Liver (tissue), 3 donors: Measurements from ENCODE around the gene PTPRN2.

Experiments used
- ATF3 ChIP-seq: IDR thresholded peaks from 2 replicates; pipeline ENCODE4 v1.6.1; 2016; ENCODE audit warnings: antibody characterized with exemption
- EGR1 ChIP-seq, 2 donors: IDR thresholded peaks; 2 replicates each; pipeline ENCODE4 v1.6.1; 2016 to 2018; ENCODE audit warnings: antibody characterized with exemption in 2 of 2, low read depth in 2 of 2
- FOXA1 ChIP-seq: IDR thresholded peaks from 2 replicates; pipeline ENCODE4 v1.6.1; 2016; ENCODE audit warnings: antibody characterized with exemption
- HNF4A ChIP-seq, 2 donors: conservative IDR thresholded peaks; 2 replicates each; pipeline ENCODE4 v1.6.1; 2016; ENCODE audit warnings: antibody characterized with exemption in 2 of 2, mild to moderate bottlenecking in 2 of 2
- JUND ChIP-seq, 2 donors: IDR thresholded peaks; 2 replicates each; pipeline ENCODE4 v1.6.1; 2016; ENCODE audit warnings: antibody characterized with exemption in 2 of 2
- RAD21 ChIP-seq, 2 donors: IDR thresholded peaks; 2 replicates each; pipeline ENCODE4 v1.6.1; 2016; ENCODE audit warnings: antibody characterized with exemption in 2 of 2, mild to moderate bottlenecking in 2 of 2
- REST ChIP-seq: IDR thresholded peaks from 2 replicates; pipeline ENCODE4 v1.6.1; 2016; ENCODE audit warnings: antibody characterized with exemption, mild to moderate bottlenecking
- RXRA ChIP-seq, 2 donors: IDR thresholded peaks; 2 replicates each; pipeline ENCODE4 v1.6.1; 2017 to 2018; ENCODE audit warnings: antibody characterized with exemption in 2 of 2, mild to moderate bottlenecking in 1 of 2
- SP1 ChIP-seq: IDR thresholded peaks from 2 replicates; pipeline ENCODE4 v1.6.1; 2018; ENCODE audit warnings: antibody characterized with exemption, mild to moderate bottlenecking
- TAF1 ChIP-seq: conservative IDR thresholded peaks from 2 replicates; pipeline ENCODE4 v1.6.1; 2016; ENCODE audit warnings: antibody characterized with exemption, mild to moderate bottlenecking
- YY1 ChIP-seq: IDR thresholded peaks from 2 replicates; pipeline ENCODE4 v1.6.1; 2016; ENCODE audit warnings: antibody characterized with exemption, mild to moderate bottlenecking
- ZBTB33 ChIP-seq: IDR thresholded peaks from 2 replicates; pipeline ENCODE4 v1.6.1; 2016; ENCODE audit warnings: antibody characterized with exemption
- TF ChIP-seq, protein P1 (sequence below): fragments of 150-350 bp; IDR thresholded peaks from 2 replicates; pipeline ENCODE4 v1.5.1; 2017; ENCODE audit warnings: improper control_type of control experiment, low read depth, low read length; ENCODE audit not compliant: missing input control
- TF ChIP-seq, protein P2 (sequence below): IDR thresholded peaks from 2 replicates; pipeline ENCODE4 v1.6.1; 2016; ENCODE audit warnings: antibody characterized with exemption
- donor health status: healthy.
- donor health status: healthy.

GRCh38 chr7:158308001-158308400, 279.6 kb downstream of the PTPRN2 start:
- TF ChIP-seq, protein P1, sequence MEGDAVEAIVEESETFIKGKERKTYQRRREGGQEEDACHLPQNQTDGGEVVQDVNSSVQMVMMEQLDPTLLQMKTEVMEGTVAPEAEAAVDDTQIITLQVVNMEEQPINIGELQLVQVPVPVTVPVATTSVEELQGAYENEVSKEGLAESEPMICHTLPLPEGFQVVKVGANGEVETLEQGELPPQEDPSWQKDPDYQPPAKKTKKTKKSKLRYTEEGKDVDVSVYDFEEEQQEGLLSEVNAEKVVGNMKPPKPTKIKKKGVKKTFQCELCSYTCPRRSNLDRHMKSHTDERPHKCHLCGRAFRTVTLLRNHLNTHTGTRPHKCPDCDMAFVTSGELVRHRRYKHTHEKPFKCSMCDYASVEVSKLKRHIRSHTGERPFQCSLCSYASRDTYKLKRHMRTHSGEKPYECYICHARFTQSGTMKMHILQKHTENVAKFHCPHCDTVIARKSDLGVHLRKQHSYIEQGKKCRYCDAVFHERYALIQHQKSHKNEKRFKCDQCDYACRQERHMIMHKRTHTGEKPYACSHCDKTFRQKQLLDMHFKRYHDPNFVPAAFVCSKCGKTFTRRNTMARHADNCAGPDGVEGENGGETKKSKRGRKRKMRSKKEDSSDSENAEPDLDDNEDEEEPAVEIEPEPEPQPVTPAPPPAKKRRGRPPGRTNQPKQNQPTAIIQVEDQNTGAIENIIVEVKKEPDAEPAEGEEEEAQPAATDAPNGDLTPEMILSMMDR, result no peak
- TF ChIP-seq, protein P2, sequence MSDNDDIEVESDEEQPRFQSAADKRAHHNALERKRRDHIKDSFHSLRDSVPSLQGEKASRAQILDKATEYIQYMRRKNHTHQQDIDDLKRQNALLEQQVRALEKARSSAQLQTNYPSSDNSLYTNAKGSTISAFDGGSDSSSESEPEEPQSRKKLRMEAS, result no peak
- no peak for TF ChIP-seq ZBTB33
- TF ChIP-seq ATF3, result no peak
- TF ChIP-seq TAF1, result no peak
- no peak for TF ChIP-seq YY1
- no peak for TF ChIP-seq FOXA1
- TF ChIP-seq RAD21 (IDR thresholded peaks at IDR 0.05), result no peak
- TF ChIP-seq REST, result no peak
- TF ChIP-seq EGR1 (IDR thresholded peaks at IDR 0.05; ENCODE audit: low read depth in 2 of 2), result no peak
- TF ChIP-seq RXRA (IDR thresholded peaks at IDR 0.05), result no peak
- no peak for TF ChIP-seq HNF4A (conservative IDR thresholded peaks at IDR 0.05)
- no peak for TF ChIP-seq JUND (IDR thresholded peaks at IDR 0.05)
- no peak for TF ChIP-seq SP1
